Gastroesophageal sphincter (tissue), 3 donors: ENCODE results near the gene CHD9NB.

Experiments
- POLR2A ChIP-seq, 2 donors: fragments of 450-650 bp; IDR thresholded peaks; one replicate each; pipeline ENCODE4 v1.6.1; 2017; ENCODE audit warnings: antibody characterized with exemption in 2 of 2, mild to moderate bottlenecking in 2 of 2, moderate library complexity in 1 of 2
- TF ChIP-seq, protein P1 (sequence below), 4 experiments: fragments of 200-600 bp in 2 of 4; fragments of 450-650 bp in 2 of 4; sonication (generic) in 1 of 4; IDR thresholded peaks; one replicate each; pipeline ENCODE4 v1.5.1; 2017 to 2019; ENCODE audit warnings: antibody characterized with exemption in 4 of 4, mild to moderate bottlenecking in 2 of 4, moderate library complexity in 2 of 4

GRCh38 chr16:53081032-53081424 lies 28.3 kb upstream of the CHD9NB start:
- TF ChIP-seq, protein P1, sequence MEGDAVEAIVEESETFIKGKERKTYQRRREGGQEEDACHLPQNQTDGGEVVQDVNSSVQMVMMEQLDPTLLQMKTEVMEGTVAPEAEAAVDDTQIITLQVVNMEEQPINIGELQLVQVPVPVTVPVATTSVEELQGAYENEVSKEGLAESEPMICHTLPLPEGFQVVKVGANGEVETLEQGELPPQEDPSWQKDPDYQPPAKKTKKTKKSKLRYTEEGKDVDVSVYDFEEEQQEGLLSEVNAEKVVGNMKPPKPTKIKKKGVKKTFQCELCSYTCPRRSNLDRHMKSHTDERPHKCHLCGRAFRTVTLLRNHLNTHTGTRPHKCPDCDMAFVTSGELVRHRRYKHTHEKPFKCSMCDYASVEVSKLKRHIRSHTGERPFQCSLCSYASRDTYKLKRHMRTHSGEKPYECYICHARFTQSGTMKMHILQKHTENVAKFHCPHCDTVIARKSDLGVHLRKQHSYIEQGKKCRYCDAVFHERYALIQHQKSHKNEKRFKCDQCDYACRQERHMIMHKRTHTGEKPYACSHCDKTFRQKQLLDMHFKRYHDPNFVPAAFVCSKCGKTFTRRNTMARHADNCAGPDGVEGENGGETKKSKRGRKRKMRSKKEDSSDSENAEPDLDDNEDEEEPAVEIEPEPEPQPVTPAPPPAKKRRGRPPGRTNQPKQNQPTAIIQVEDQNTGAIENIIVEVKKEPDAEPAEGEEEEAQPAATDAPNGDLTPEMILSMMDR (IDR thresholded peaks at IDR 0.05), result no peak
- TF ChIP-seq POLR2A (IDR thresholded peaks at IDR 0.05), result no peak
